ENCODE data around the gene LETM1. TPM values are rescaled to one million over a fixed set of nuclear protein-coding genes. Genes with fewer than 3 reads are reported as not detected.

LETM1 gene
- total RNA-seq (10 to 100 TPM; 33.2 to 47.7 (median 36.3) TPM), polyA plus RNA-seq (10 to 100 TPM in 1 of 3 donors, 1 to 10 TPM in 2; 6.5 to 16.9 (median 7.8) TPM)
- long read RNA-seq, donor 1, full-length matches to known transcripts = 6 of 6 reads
- long read RNA-seq, donor 1, partial matches to known transcripts = 0 of 6 reads
- long read RNA-seq, donor 1, other reads (novel, unspliced or antisense) = 0 of 6 reads
- long read RNA-seq, donor 2, partial matches to known transcripts = 17 of 17 reads
- long read RNA-seq, donor 2, other reads (novel, unspliced or antisense) = 0 of 17 reads

DNA sequence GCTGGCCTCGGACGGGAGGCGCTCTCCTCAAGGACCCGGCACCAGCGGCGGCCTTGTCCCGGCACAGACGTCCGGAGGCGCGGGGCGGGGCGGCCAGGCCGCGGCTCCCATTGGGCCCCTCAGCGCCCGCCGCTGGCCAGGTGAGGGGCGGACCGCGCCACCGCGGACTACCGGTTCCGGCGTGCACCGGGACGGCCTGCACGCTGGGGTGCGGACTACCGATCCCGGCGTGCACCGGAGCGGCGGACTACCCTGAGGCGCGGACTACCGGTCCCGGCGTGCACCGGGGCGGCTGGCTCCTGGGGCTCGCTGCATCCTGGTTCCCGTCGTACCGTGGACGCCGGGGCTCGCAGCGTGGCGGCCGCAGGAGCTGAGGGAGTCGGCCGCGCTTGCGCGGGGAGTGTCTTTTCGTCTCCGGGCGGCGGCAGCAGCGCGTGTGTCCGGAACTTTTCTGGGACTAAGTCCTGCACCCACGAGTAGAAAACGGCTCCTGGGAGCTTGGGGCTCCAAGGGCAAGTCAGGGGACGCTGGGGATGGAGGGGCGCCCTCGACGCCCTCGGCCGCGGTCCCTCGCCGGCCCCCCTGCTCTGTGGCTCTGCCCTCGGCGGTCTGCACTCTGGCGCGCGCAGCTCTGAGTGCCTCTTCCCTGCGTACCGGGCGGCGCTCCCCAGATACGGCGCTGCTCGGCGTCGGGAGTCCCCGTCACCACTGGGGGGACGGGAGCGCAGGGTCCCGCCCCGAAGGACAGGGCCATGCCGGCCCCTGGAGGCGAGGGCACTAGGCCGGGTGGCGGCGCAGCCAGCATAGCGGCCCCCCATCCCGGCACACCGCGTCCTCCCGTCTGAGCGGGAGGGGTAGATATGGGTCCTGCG is at the start of gene LETM1:
Gene LETM1, minus strand, starts transcription at position 86 of the 872 bp plus-strand sequence. CDS start 206 bp downstream, outside the sequence.
- Histone ChIP-seq H3K27ac (peak within 1 kb of the TSS; percentile 75 to 90 (median 84)), H3K36me3 (peaks cover 0 to 4% (median 0%) of the 10 kb centered on the region in 6 donors), H3K4me3 (peak within 1 kb of the TSS; percentile 73 to 98 (median 90)), H3K27me3 (replicated peaks in 1 of 7) (no peaks in the 10 kb centered on the region), H3K4me1 (peaks cover 15 to 68% (median 42%) of the 10 kb centered on the region in 6 donors), H3K9me3 (no peaks in the 10 kb centered on the region)
- intact Hi-C loops (cut with DNase I; ENCODE audit: low total_unique reads) = no loop called here
- peak; percentile 100 for DNase-seq
- WGBS, 5 donors = 0 to 1% (median 1%) methylated on average over 13 to 107 of the region's 107 CpGs
- TF ChIP-seq POLR2A (IDR thresholded peaks at IDR 0.05) (peak in 1 of 3 donors; percentile 25), POLR2AphosphoS5 (IDR thresholded peaks at IDR 0.05) (peak; percentile 91 to 95 (median 92))
- TF ChIP-seq, protein P1, sequence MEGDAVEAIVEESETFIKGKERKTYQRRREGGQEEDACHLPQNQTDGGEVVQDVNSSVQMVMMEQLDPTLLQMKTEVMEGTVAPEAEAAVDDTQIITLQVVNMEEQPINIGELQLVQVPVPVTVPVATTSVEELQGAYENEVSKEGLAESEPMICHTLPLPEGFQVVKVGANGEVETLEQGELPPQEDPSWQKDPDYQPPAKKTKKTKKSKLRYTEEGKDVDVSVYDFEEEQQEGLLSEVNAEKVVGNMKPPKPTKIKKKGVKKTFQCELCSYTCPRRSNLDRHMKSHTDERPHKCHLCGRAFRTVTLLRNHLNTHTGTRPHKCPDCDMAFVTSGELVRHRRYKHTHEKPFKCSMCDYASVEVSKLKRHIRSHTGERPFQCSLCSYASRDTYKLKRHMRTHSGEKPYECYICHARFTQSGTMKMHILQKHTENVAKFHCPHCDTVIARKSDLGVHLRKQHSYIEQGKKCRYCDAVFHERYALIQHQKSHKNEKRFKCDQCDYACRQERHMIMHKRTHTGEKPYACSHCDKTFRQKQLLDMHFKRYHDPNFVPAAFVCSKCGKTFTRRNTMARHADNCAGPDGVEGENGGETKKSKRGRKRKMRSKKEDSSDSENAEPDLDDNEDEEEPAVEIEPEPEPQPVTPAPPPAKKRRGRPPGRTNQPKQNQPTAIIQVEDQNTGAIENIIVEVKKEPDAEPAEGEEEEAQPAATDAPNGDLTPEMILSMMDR (IDR thresholded peaks at IDR 0.05 in 8 of 11, conservative IDR thresholded peaks at IDR 0.05 in 3 of 11) = peak in 6 of 11 experiments; percentile 0 to 45 (median 4)

DNA sequence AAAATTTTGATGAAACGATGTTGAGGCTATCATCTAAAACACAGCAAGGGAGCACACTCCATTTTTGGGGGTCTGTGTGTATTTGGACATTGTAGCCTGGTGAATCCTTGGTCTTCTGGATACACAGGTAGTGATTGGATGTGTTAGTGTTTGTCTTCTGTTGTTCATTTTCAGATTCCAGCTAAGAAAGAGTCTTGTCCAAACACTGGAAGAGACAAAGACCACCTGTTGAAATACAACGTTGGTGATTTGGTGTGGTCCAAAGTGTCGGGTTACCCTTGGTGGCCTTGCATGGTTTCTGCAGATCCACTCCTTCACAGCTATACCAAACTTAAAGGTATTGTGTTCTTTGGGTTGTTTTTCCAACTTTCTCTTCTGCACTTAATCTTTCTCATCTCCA is 48.1 kb upstream of the LETM1 start:
- Histone ChIP-seq H3K4me1 (peaks cover 0 to 27% (median 6%) of the 10 kb centered on the region in 6 donors), H3K4me3 (no peak overlapping the region), H3K27ac (no peak overlapping the region), H3K9me3 (no peaks in the 10 kb centered on the region), H3K36me3 (peaks cover 0 to 85% (median 26%) of the 10 kb centered on the region in 6 donors), H3K27me3 (replicated peaks in 1 of 7) (no peaks in the 10 kb centered on the region)
- WGBS, 5 donors = 83 to 93% (median 87%) methylated on average over 3 of the region's 3 CpGs
- DNase-seq = no peak
- intact Hi-C loops (cut with DNase I; ENCODE audit: low total_unique reads) = no loop called here
- TF ChIP-seq POLR2AphosphoS5 (IDR thresholded peaks at IDR 0.05) (no peak), POLR2A (IDR thresholded peaks at IDR 0.05) (no peak)
- TF ChIP-seq, protein P1 (IDR thresholded peaks at IDR 0.05 in 8 of 11, conservative IDR thresholded peaks at IDR 0.05 in 3 of 11) = no peak

DNA sequence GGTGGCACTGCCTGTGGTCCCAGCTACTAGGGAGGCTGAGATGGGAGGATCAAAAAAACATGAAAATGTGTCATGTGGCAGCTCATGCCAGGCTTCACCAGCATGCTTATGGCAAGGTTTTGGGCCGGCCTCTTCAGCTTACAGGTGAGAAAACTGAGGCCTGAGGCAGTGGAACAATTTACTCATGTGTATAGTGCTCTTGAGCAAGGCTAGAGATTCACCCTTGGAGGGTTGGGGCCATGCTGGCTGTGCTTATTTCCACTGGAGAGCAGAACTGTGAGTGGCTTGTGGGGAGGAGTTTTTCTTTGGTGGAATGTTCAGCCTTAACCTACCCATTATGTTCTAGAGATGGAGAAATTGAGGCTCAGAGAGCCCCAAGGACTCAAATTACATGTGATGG is 47.1 kb upstream of the LETM1 start:
- Histone ChIP-seq H3K4me3 (no peak overlapping the region), H3K27ac (no peak overlapping the region), H3K9me3 (no peaks in the 10 kb centered on the region), H3K4me1 (peaks cover 0 to 24% (median 8%) of the 10 kb centered on the region in 6 donors), H3K27me3 (replicated peaks in 1 of 7) (no peaks in the 10 kb centered on the region), H3K36me3 (peaks cover 0 to 75% (median 26%) of the 10 kb centered on the region in 6 donors)
- DNase-seq = no peak
- intact Hi-C loops (cut with DNase I; ENCODE audit: low total_unique reads) = no loop called here
- TF ChIP-seq, protein P1 (IDR thresholded peaks at IDR 0.05 in 8 of 11, conservative IDR thresholded peaks at IDR 0.05 in 3 of 11) = no peak
- TF ChIP-seq POLR2A (IDR thresholded peaks at IDR 0.05) = no peak
- TF ChIP-seq POLR2AphosphoS5 (IDR thresholded peaks at IDR 0.05) = no peak
- 85 to 96% (median 86%) methylated on average over 1 of the region's 1 CpG for WGBS, 5 donors
